ENCODE data around the gene EMD.
"Not testable (repeated sequence)": the region's sequence is repeated elsewhere in the genome, so short reads cannot be mapped to it uniquely, and the experiment has no call there.

The EMD gene

DNA sequence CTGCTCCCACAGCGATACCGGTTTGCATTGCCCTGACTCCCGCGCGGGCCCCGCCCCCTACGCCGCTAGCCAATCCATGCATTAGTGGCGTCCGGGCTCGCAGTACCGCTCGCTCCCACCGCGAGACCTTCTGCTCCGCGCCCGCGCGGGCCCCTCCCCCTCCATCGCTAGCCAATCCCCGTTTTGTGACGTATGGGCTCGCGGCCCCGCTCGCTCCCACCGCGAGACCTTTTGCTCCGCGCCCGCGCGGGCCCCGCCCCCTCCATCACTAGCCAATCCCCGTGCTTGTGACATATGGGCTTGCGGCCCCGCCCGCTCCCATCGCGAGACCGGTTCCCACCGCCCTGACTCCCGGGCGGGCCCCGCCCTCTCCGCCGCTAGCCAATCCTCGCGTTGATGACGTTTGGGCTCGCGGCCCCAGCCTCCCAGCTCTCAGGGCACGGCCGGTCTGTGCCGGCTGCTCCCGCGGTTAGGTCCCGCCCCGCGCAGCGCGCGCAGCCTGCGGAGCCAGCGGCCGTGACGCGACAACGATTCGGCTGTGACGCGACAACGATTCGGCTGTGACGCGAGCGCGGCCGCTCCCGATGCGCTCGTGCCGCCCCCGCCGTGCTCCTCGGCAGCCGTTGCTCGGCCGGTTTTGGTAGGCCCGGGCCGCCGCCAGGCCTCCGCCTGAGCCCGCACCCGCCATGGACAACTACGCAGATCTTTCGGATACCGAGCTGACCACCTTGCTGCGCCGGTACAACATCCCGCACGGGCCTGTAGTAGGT, at the start of gene EMD:
TSS of gene EMD (plus strand) at position 497 of the 770 bp plus-strand sequence. CDS start at position 687, 190 bp downstream.
- DNase-seq (ENCODE audit: low spot score), result peak; percentile 96

DNA sequence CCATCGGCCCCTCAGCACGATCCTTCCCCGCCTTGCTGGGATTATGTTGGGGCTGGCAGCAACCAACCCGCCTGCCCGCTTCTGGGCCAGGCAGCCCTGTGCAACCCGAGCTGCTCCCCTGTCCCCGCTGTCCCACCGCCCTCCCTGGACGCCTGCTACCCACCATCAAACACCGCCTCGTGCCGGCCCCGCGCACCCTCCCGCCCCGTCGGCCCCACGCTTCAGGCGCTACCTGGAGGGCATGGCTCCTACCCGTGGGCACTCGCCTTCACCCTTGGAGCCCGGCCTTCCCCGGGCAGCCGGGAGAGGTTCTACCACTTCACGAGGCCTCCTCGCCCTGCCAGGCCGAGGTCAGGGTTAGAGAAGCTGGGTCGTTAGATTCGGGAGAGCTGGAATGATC, 46.5 kb upstream of the EMD start:
- DNase-seq (ENCODE audit: low spot score), result no peak

GRCh38 chrX:154333116-154333515, 46.0 kb upstream of the EMD start:
- no peak for DNase-seq (ENCODE audit: low spot score)

- no peak for DNase-seq (ENCODE audit: low spot score)
These were observed 45.2 kb upstream of the EMD start for GRCh38 chrX:154333837-154334271.

GRCh38 chrX:154334496-154334895, 44.6 kb upstream of the EMD start:
- no peak for DNase-seq (ENCODE audit: low spot score)

- DNase-seq (ENCODE audit: low spot score), result not testable (repeated sequence)
These were observed 37.4 kb upstream of the EMD start for GRCh38 chrX:154341399-154342298.

DNA sequence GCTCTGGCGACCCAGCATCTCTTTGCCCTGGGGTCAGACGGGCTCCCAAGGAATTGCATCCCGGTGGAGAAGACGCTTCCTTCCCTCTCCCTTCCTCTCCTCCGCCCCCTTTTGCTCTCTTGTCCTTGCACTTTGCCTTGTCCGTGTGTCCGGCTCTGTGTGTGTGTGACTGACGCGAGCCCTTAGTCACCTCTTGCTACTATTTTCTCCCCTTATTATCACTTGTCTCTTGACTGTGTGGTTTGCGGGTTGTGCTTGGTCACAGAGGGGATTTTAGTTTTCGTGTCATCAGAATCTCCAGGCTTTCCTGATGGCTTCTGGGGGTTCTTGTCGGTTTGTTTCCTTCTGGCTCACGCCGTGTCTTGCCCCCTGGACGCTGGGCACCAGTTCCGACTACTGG, 36.0 kb upstream of the EMD start:
- DNase-seq (ENCODE audit: low spot score), result not testable (repeated sequence)

GRCh38 chrX:154343620-154344019, 35.5 kb upstream of the EMD start:
- not testable (repeated sequence) for DNase-seq (ENCODE audit: low spot score)

- no peak for DNase-seq (ENCODE audit: low spot score)
These were observed 31.0 kb upstream of the EMD start for GRCh38 chrX:154348114-154348531.

GRCh38 chrX:154348646-154349358, 30.3 kb upstream of the EMD start:
- DNase-seq (ENCODE audit: low spot score), result no peak

- DNase-seq (ENCODE audit: low spot score), result no peak
These were observed 29.6 kb upstream of the EMD start for GRCh38 chrX:154349359-154349935.

- DNase-seq (ENCODE audit: low spot score), result no peak
These were observed 29.1 kb upstream of the EMD start for GRCh38 chrX:154349979-154350378.

GRCh38 chrX:154350429-154351182, 28.5 kb upstream of the EMD start:
- no peak for DNase-seq (ENCODE audit: low spot score)

GRCh38 chrX:154351183-154352011, 27.7 kb upstream of the EMD start:
- DNase-seq (ENCODE audit: low spot score), result no peak

- no peak for DNase-seq (ENCODE audit: low spot score)
These were observed 27.1 kb upstream of the EMD start for GRCh38 chrX:154352012-154352401.

DNA sequence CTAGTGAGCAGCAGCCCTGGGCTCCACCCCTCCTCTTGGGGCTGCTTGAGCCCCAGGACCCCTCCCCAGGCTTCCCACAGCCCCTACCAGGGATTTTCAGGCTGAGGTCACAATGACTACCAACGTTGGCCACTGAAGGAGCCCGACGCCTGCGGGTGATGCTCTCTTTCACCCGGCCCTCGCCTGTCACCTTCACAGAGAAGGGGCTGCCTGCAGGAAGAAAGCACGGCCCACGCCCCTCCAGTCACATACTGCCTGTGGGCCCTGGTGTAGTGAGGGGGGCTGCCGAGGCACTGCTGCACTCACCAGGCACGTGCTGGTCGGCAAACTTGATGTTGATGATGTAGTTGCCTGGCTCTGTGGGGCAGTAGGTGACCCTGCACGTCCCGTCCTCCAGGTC, 26.6 kb upstream of the EMD start:
- no peak for DNase-seq (ENCODE audit: low spot score)

- DNase-seq (ENCODE audit: low spot score), result no peak
These were observed 25.8 kb upstream of the EMD start for GRCh38 chrX:154353172-154353843.

DNA sequence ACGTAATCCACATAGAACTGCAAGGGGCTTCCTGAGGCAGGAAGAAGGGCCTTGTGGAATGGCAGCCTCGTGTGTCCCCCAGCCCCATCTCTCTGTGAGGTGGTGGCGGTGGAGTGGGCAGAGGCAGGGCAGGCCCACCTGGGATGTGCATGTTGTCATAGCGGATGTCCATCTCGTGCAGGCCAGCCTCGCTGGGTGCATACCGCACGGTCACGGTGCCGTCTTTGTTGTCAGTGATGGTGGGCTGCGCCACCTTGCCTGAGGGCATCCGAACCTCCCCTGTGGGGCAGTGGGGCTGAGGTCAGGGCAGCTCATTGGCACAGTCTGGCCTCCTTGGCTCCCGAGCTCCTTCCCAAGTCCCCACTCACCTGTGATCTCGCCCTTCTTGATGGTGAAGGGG, 25.1 kb upstream of the EMD start:
- no peak for DNase-seq (ENCODE audit: low spot score)

GRCh38 chrX:154354516-154354915, 24.6 kb upstream of the EMD start:
- DNase-seq (ENCODE audit: low spot score), result no peak

Measured in left forelimb (tissue), 1 donor.